GM19238 (cell line): ENCODE results near the gene SPTB.

Source experiments
- DNase-seq: peaks from one replicate; pipeline ENCODE4 v3.0.0; 2011; ENCODE audit warnings: low spot score; ENCODE audit not compliant: insufficient read length

SPTB gene

GRCh38 chr14:64696355-64696857 lies 183.3 kb downstream of the SPTB start:
- no peak for DNase-seq
